ENCODE measurements around the gene TUT4.

DNA sequence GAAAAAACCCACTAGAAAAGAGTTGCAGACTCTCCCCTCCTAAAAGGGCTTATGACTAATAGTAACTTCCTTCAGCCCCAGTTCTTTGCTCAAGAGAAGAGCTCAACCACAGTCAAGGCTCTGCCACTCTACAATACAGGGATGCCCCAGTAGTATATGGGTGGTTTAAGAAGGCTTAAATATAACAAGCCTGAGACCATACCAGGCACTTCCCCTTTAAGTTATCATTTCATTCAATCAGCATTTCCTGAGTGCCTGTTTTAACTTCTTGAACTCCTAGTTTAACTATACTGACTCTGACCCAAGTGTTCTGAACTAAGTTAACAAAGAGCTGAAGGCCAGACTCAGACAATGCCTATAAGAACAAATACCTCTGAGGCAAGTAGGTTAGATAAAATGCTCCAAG, 128.7 kb downstream of the TUT4 start:
- TF ChIP-seq, protein P1, sequence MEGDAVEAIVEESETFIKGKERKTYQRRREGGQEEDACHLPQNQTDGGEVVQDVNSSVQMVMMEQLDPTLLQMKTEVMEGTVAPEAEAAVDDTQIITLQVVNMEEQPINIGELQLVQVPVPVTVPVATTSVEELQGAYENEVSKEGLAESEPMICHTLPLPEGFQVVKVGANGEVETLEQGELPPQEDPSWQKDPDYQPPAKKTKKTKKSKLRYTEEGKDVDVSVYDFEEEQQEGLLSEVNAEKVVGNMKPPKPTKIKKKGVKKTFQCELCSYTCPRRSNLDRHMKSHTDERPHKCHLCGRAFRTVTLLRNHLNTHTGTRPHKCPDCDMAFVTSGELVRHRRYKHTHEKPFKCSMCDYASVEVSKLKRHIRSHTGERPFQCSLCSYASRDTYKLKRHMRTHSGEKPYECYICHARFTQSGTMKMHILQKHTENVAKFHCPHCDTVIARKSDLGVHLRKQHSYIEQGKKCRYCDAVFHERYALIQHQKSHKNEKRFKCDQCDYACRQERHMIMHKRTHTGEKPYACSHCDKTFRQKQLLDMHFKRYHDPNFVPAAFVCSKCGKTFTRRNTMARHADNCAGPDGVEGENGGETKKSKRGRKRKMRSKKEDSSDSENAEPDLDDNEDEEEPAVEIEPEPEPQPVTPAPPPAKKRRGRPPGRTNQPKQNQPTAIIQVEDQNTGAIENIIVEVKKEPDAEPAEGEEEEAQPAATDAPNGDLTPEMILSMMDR (IDR thresholded peaks at IDR 0.05): no peak
- TF ChIP-seq POLR2A (IDR thresholded peaks at IDR 0.05) (no peak), POLR2AphosphoS5 (IDR thresholded peaks at IDR 0.05) (no peak), EP300 (IDR thresholded peaks at IDR 0.05) (no peak)
